Prostate gland (tissue), 2 donors: ENCODE measurements around the gene DDX51. TPM values are rescaled to one million over a fixed set of nuclear protein-coding genes. Genes with fewer than 3 reads are reported as not detected.

Source experiments
- DNase-seq: peaks from one replicate; pipeline ENCODE4 v3.0.0-alpha.2; 2019; ENCODE audit warnings: low spot score
- H3K27ac ChIP-seq, 2 donors: fragments of 200-600 bp; sonication (generic); 2 replicates each; pipeline ENCODE4 v1.5.1; 2017 to 2019
- H3K27me3 ChIP-seq: fragments of 200-600 bp; sonication (generic); replicated peaks from 2 replicates; pipeline ENCODE4 v1.5.1; 2019; ENCODE audit not compliant: insufficient read depth
- H3K36me3 ChIP-seq, 2 donors: fragments of 200-600 bp; sonication (generic); 1 replicate in 1 of 2; 2 replicates in 1 of 2; pipeline versions ENCODE4 v1.5.1 to v1.8.1; 2017 to 2019
- H3K4me1 ChIP-seq: fragments of 200-600 bp; sonication (generic); replicated peaks from 2 replicates; pipeline ENCODE4 v1.5.1; 2019
- H3K4me3 ChIP-seq, 2 donors: fragments of 200-600 bp; sonication (generic); 2 replicates each; pipeline ENCODE4 v1.5.1; 2017 to 2019
- H3K9me3 ChIP-seq: fragments of 200-600 bp; sonication (generic); 2 replicates; pipeline ENCODE4 v1.5.1; 2017
- POLR2A ChIP-seq: fragments of 450-650 bp; IDR thresholded peaks from one replicate; pipeline ENCODE4 v1.6.1; 2016; ENCODE audit warnings: antibody characterized with exemption, mild to moderate bottlenecking
- POLR2AphosphoS5 ChIP-seq: sonication (generic); formaldehyde crosslinking; IDR thresholded peaks from one replicate; pipeline ENCODE4 v1.6.1; 2017; ENCODE audit warnings: antibody characterized with exemption
- WGBS: methylation state at CpG from one replicate; pipeline ENCODE4 v1.1.5; 2018; 5-methylcytosine and 5-hydroxymethylcytosine counted together
- intact Hi-C: fragments of 100-400 bp; cut with DNase I; formaldehyde crosslinking; loops from one replicate; pipeline ENCODE4 v1.14.2; 2022
- total RNA-seq, 2 donors: library from RNA; depleted of rRNA; stranded (reverse); fragments of >200 nt; gene quantifications; one replicate each; pipeline ENCODE4 v1.1.0, GENCODE V29; 2016
- TF ChIP-seq, protein P1 (sequence below), 4 experiments: fragments of 200-600 bp in 2 of 4; fragments of 450-650 bp in 2 of 4; sonication (generic) in 2 of 4; IDR thresholded peaks; 1 replicate in 3 of 4; 2 replicates in 1 of 4; pipeline ENCODE4 v1.5.1; 2016 to 2019; ENCODE audit warnings: antibody characterized with exemption in 4 of 4, mild to moderate bottlenecking in 2 of 4, moderate library complexity in 2 of 4

The DDX51 gene
- total RNA-seq, 2 donors from 2014 or later: 12.7 to 29.0 TPM

GRCh38 chr12:132132609-132133430, 11.3 kb downstream of the DDX51 start:
- no peak overlapping the region for H3K27ac ChIP-seq
- intact Hi-C loops: no loop called here

GRCh38 chr12:132131952-132132351, 12.2 kb downstream of the DDX51 start:
- intact Hi-C loops: no loop called here
- Histone ChIP-seq H3K27ac (no peak overlapping the region), H3K4me1 (no peaks in the 10 kb centered on the region), H3K27me3 (no peaks in the 10 kb centered on the region), H3K9me3 (no peaks in the 10 kb centered on the region), H3K36me3 (no peaks in the 10 kb centered on the region), H3K4me3 (no peak overlapping the region)
- DNase-seq: no peak
- WGBS: 87% methylated on average over 13 of the region's 14 CpGs
- TF ChIP-seq, protein P1, sequence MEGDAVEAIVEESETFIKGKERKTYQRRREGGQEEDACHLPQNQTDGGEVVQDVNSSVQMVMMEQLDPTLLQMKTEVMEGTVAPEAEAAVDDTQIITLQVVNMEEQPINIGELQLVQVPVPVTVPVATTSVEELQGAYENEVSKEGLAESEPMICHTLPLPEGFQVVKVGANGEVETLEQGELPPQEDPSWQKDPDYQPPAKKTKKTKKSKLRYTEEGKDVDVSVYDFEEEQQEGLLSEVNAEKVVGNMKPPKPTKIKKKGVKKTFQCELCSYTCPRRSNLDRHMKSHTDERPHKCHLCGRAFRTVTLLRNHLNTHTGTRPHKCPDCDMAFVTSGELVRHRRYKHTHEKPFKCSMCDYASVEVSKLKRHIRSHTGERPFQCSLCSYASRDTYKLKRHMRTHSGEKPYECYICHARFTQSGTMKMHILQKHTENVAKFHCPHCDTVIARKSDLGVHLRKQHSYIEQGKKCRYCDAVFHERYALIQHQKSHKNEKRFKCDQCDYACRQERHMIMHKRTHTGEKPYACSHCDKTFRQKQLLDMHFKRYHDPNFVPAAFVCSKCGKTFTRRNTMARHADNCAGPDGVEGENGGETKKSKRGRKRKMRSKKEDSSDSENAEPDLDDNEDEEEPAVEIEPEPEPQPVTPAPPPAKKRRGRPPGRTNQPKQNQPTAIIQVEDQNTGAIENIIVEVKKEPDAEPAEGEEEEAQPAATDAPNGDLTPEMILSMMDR (IDR thresholded peaks at IDR 0.05): no peak
- TF ChIP-seq POLR2A (no peak), POLR2AphosphoS5 (no peak)

More at GRCh38 chr12:132132609-132133430, 11.3 kb downstream of the DDX51 start:
- Histone ChIP-seq H3K36me3 (no peaks in the 10 kb centered on the region), H3K4me3 (no peak overlapping the region), H3K9me3 (no peaks in the 10 kb centered on the region), H3K27me3 (no peaks in the 10 kb centered on the region), H3K4me1 (no peaks in the 10 kb centered on the region)
- WGBS: 89% methylated on average over 39 of the region's 39 CpGs
- TF ChIP-seq, protein P1 (IDR thresholded peaks at IDR 0.05): no peak
- TF ChIP-seq POLR2AphosphoS5 (no peak), POLR2A (no peak)
- DNase-seq: no peak

- Histone ChIP-seq H3K27me3 (no peaks in the 10 kb centered on the region), H3K36me3 (no peaks in the 10 kb centered on the region), H3K27ac (no peak overlapping the region), H3K9me3 (no peaks in the 10 kb centered on the region), H3K4me1 (no peaks in the 10 kb centered on the region), H3K4me3 (no peak overlapping the region)
- WGBS: 97% methylated on average over 14 of the region's 14 CpGs
- intact Hi-C loops: no loop called here
- TF ChIP-seq, protein P1 (IDR thresholded peaks at IDR 0.05): no peak
- TF ChIP-seq POLR2A (no peak), POLR2AphosphoS5 (no peak)
- no peak for DNase-seq
Measured at GRCh38 chr12:132131229-132131628, 12.9 kb downstream of the DDX51 start.

- intact Hi-C loops: no loop called here
- 98% methylated on average over 12 of the region's 14 CpGs for WGBS
- no peaks in the 10 kb centered on the region for H3K4me1 ChIP-seq
- no peak overlapping the region for H3K4me3 ChIP-seq
- no peak for TF ChIP-seq POLR2AphosphoS5
- no peak for TF ChIP-seq POLR2A
- TF ChIP-seq, protein P1 (IDR thresholded peaks at IDR 0.05): no peak
- H3K36me3 ChIP-seq: no peaks in the 10 kb centered on the region
- H3K27ac ChIP-seq: no peak overlapping the region
- no peaks in the 10 kb centered on the region for H3K9me3 ChIP-seq
- no peaks in the 10 kb centered on the region for H3K27me3 ChIP-seq
- no peak for DNase-seq
Measured at GRCh38 chr12:132130690-132131089, 13.4 kb downstream of the DDX51 start.

GRCh38 chr12:132129007-132129406, 15.1 kb downstream of the DDX51 start:
- Histone ChIP-seq H3K27ac (no peak overlapping the region), H3K36me3 (no peaks in the 10 kb centered on the region), H3K4me1 (no peaks in the 10 kb centered on the region), H3K9me3 (no peaks in the 10 kb centered on the region), H3K27me3 (no peaks in the 10 kb centered on the region), H3K4me3 (no peak overlapping the region)
- 68% methylated on average over 3 of the region's 3 CpGs for WGBS
- TF ChIP-seq POLR2A (no peak), POLR2AphosphoS5 (no peak)
- TF ChIP-seq, protein P1 (IDR thresholded peaks at IDR 0.05): no peak
- DNase-seq: no peak
- intact Hi-C loops: no loop called here
